Neural crest cell (in vitro differentiated cells): ENCODE measurements around the gene MMP19. TPM values are rescaled to one million over a fixed set of nuclear protein-coding genes. Genes with fewer than 3 reads are reported as not detected.

Experiments used
- DNase-seq: peaks from one replicate; pipeline ENCODE4 v3.0.0; 2021; ENCODE audit warnings: low read depth, mixed read lengths, low spot score
- H3K27ac Mint-ChIP-seq: one replicate; pipeline ENCODE4 v1.8.0; 2021; ENCODE audit warnings: mild to moderate bottlenecking, mixed read lengths; ENCODE audit not compliant: unreplicated experiment
- H3K27me3 Mint-ChIP-seq: 2 replicates; pipeline ENCODE4 v1.8.0; 2021; ENCODE audit warnings: low read depth, mild to moderate bottlenecking, mixed read lengths
- H3K36me3 Mint-ChIP-seq: 2 replicates; pipeline ENCODE4 v1.8.0; 2021; ENCODE audit warnings: low read depth, mild to moderate bottlenecking, mixed read lengths
- H3K4me1 Mint-ChIP-seq: 2 replicates; pipeline ENCODE4 v1.8.0; 2021; ENCODE audit warnings: mixed read lengths
- H3K4me3 Mint-ChIP-seq: one replicate; pipeline ENCODE4 v1.8.0; 2021; ENCODE audit warnings: mild to moderate bottlenecking, mixed read lengths
- H3K9me3 Mint-ChIP-seq: 2 replicates; pipeline ENCODE4 v1.8.0; 2021; ENCODE audit warnings: mixed read lengths
- CTCF ChIP-seq: fragments of 200-600 bp; sonication (generic); conservative IDR thresholded peaks from 2 replicates; pipeline ENCODE4 v1.5.0; 2021; ENCODE audit warnings: antibody characterized with exemption, mild to moderate bottlenecking
- total RNA-seq: library from RNA; stranded (reverse); gene quantifications from 2 replicates; pipeline ENCODE4 v1.2.1, GENCODE V29; 2021

The MMP19 gene
- total RNA-seq, 1 donor from 2014 or later: not detected

- H3K36me3 Mint-ChIP-seq: peaks cover 16% of the 10 kb centered on the region
- no peaks in the 10 kb centered on the region for H3K27me3 Mint-ChIP-seq
- H3K4me1 Mint-ChIP-seq: peaks cover 42% of the 10 kb centered on the region
- no peak for DNase-seq
- no peaks in the 10 kb centered on the region for H3K9me3 Mint-ChIP-seq
- no peak overlapping the region for H3K27ac Mint-ChIP-seq
- peak overlapping the region; percentile 3 for H3K4me3 Mint-ChIP-seq
- no peak for TF ChIP-seq CTCF
Observed at GRCh38 chr12:55823419-55823818, 19.3 kb downstream of the MMP19 start.

- Mint-ChIP-seq H3K27ac (no peak overlapping the region), H3K4me3 (peak overlapping the region; percentile 70), H3K27me3 (no peaks in the 10 kb centered on the region), H3K9me3 (no peaks in the 10 kb centered on the region), H3K4me1 (peaks cover 31% of the 10 kb centered on the region), H3K36me3 (peaks cover 6% of the 10 kb centered on the region)
- DNase-seq: no peak
- TF ChIP-seq CTCF: peak; percentile 49
Observed at GRCh38 chr12:55822228-55822627, 20.5 kb downstream of the MMP19 start.

GRCh38 chr12:55820679-55821078, 22.1 kb downstream of the MMP19 start:
- Mint-ChIP-seq H3K27me3 (no peaks in the 10 kb centered on the region), H3K4me1 (peaks cover 28% of the 10 kb centered on the region), H3K9me3 (no peaks in the 10 kb centered on the region), H3K4me3 (peak overlapping the region; percentile 64), H3K27ac (no peak overlapping the region), H3K36me3 (peaks cover 5% of the 10 kb centered on the region)
- DNase-seq: no peak
- peak; percentile 37 for TF ChIP-seq CTCF

- peaks cover 26% of the 10 kb centered on the region for H3K4me1 Mint-ChIP-seq
- H3K9me3 Mint-ChIP-seq: no peaks in the 10 kb centered on the region
- peaks cover 5% of the 10 kb centered on the region for H3K36me3 Mint-ChIP-seq
- DNase-seq: no peak
- H3K27me3 Mint-ChIP-seq: no peaks in the 10 kb centered on the region
- no peak overlapping the region for H3K27ac Mint-ChIP-seq
- TF ChIP-seq CTCF: no peak
- no peak overlapping the region for H3K4me3 Mint-ChIP-seq
Observed at GRCh38 chr12:55818886-55819285, 23.9 kb downstream of the MMP19 start.

GRCh38 chr12:55818140-55818728, 24.5 kb downstream of the MMP19 start:
- Mint-ChIP-seq H3K36me3 (peaks cover 6% of the 10 kb centered on the region), H3K4me3 (no peak overlapping the region), H3K4me1 (peaks cover 24% of the 10 kb centered on the region), H3K9me3 (no peaks in the 10 kb centered on the region), H3K27ac (no peak overlapping the region), H3K27me3 (no peaks in the 10 kb centered on the region)
- TF ChIP-seq CTCF: no peak
- DNase-seq: no peak
